NCI-H187 treated with DMSO at 0.1 percent for 48 hours (cell line): ENCODE measurements around the gene KCNH2.

ENCODE experiments used
- DNase-seq: peaks from one replicate; lab custom pipeline; 2025; lab: John Stamatoyannopoulos, UW

Gene KCNH2

GRCh38 chr7:150959739-150960734 lies 18.1 kb downstream of the KCNH2 start:
- DNase-seq: no peak

GRCh38 chr7:150959081-150959480 lies 19.0 kb downstream of the KCNH2 start:
- no peak for DNase-seq

- DNase-seq: no peak
These were observed 19.5 kb downstream of the KCNH2 start for GRCh38 chr7:150958597-150958996.

GRCh38 chr7:150958062-150958552 lies 20.0 kb downstream of the KCNH2 start:
- DNase-seq: no peak

GRCh38 chr7:150957133-150958020 lies 20.7 kb downstream of the KCNH2 start:
- DNase-seq: no peak

- no peak for DNase-seq
These were observed 21.6 kb downstream of the KCNH2 start for GRCh38 chr7:150956395-150957132.

- DNase-seq: no peak
These were observed 22.4 kb downstream of the KCNH2 start for GRCh38 chr7:150955519-150956394.

- DNase-seq: no peak
These were observed 23.1 kb downstream of the KCNH2 start for GRCh38 chr7:150954986-150955518.

- DNase-seq: no peak
These were observed 23.7 kb downstream of the KCNH2 start for GRCh38 chr7:150954201-150954985.

GRCh38 chr7:150953061-150953997 lies 24.8 kb downstream of the KCNH2 start:
- no peak for DNase-seq

GRCh38 chr7:150952331-150953050 lies 25.6 kb downstream of the KCNH2 start:
- DNase-seq: no peak

GRCh38 chr7:150951521-150951920 lies 26.6 kb downstream of the KCNH2 start:
- no peak for DNase-seq

GRCh38 chr7:150951181-150951520 lies 27.0 kb downstream of the KCNH2 start:
- no peak for DNase-seq

- DNase-seq: no peak
These were observed 27.5 kb downstream of the KCNH2 start for GRCh38 chr7:150950496-150951180.

GRCh38 chr7:150949971-150950491 lies 28.1 kb downstream of the KCNH2 start:
- no peak for DNase-seq

GRCh38 chr7:150949564-150949963 lies 28.6 kb downstream of the KCNH2 start:
- no peak for DNase-seq

- DNase-seq: no peak
These were observed 29.3 kb downstream of the KCNH2 start for GRCh38 chr7:150948791-150949251.
